Panc1 (cell line): Measurements from ENCODE around the gene GPR137C. TPM values are rescaled to one million over a fixed set of nuclear protein-coding genes. Genes with fewer than 3 reads are reported as not detected.

ENCODE experiments used
- ATAC-seq: fragments of 200-7000 bp; cut with Tn5 transposase; 2 replicates; pipeline ENCODE4 v1.9.1; 2020; ENCODE audit warnings: mild to moderate bottlenecking, moderate library complexity
- BruUV-seq: library from RNA; stranded (reverse); fragments of 400-500 nt; replicated peaks from 2 replicates; lab custom pipeline; 2021; lab: Mats Ljungman, UMichigan
- CTCF ChIA-PET: fragments of 300-600 bp; sonication (Branson Sonifier 250); formaldehyde crosslinking; loops from one replicate; lab custom pipeline; 2022; ENCODE audit warnings: antibody characterized with exemption; lab: Charles Lee
- POLR2A ChIA-PET: fragments of 300-600 bp; sonication (Branson Sonifier 250); formaldehyde crosslinking; loops from one replicate; lab custom pipeline; 2022; ENCODE audit warnings: antibody characterized with exemption; lab: Charles Lee
- DNase-seq: peaks from one replicate; pipeline ENCODE4 v3.0.0-alpha.2; 2010; ENCODE audit warnings: low read depth, low spot score
- H3K27ac ChIP-seq: 2 replicates; pipeline ENCODE4 v1.5.1; 2011; ENCODE audit warnings: mild to moderate bottlenecking, low read length, inconsistent platforms
- H3K27me3 ChIP-seq: fragments of 200-500 bp; sonication (Bioruptor generic); 2 replicates; pipeline ENCODE4 v1.6.0; 2014; ENCODE audit warnings: low read length, inconsistent platforms; ENCODE audit not compliant: control insufficient read depth, insufficient read depth
- H3K36me3 ChIP-seq: fragments of 200-500 bp; sonication (Bioruptor generic); 2 replicates; pipeline ENCODE4 v1.5.1; 2014; ENCODE audit warnings: inconsistent platforms, mild to moderate bottlenecking, low read length, moderate library complexity; ENCODE audit not compliant: control insufficient read depth, insufficient read depth
- H3K4me1 ChIP-seq: 2 replicates; pipeline ENCODE4 v1.5.1; 2011; ENCODE audit warnings: inconsistent platforms, mild to moderate bottlenecking, low read length, moderate library complexity; ENCODE audit not compliant: control insufficient read depth, insufficient read depth
- H3K4me3 ChIP-seq, 2 experiments: 2 replicates each; pipeline ENCODE4 v1.5.1; 2011 to 2012; ENCODE audit warnings: low read depth in 2 of 2, low read length in 2 of 2, mild to moderate bottlenecking in 2 of 2, inconsistent platforms in 1 of 2, moderate library complexity in 1 of 2
- H3K9me3 ChIP-seq: fragments of 200-500 bp; sonication (Bioruptor generic); 2 replicates; pipeline ENCODE4 v1.5.1; 2014; ENCODE audit warnings: low read depth, mild to moderate bottlenecking, inconsistent platforms, low read length, moderate library complexity; ENCODE audit not compliant: control insufficient read depth, insufficient read depth
- POLR2AphosphoS5 ChIP-seq: IDR thresholded peaks from 2 replicates; pipeline ENCODE4 v1.6.1; 2012; ENCODE audit warnings: mild to moderate bottlenecking, low read depth, low read length, moderate library complexity
- SIN3A ChIP-seq: IDR thresholded peaks from 2 replicates; pipeline ENCODE4 v1.6.1; 2012; ENCODE audit warnings: low read depth, mild to moderate bottlenecking, low read length, moderate library complexity, borderline replicate concordance; ENCODE audit not compliant: insufficient read depth
- TCF7L2 ChIP-seq: IDR thresholded peaks from 2 replicates; pipeline ENCODE4 v1.6.1; 2011; ENCODE audit warnings: mild to moderate bottlenecking, low read depth, low read length, inconsistent platforms
- in situ Hi-C: cut with HindIII; loops from 2 replicates; pipeline ENCODE4 v1.10.0; 2016; ENCODE audit warnings: low sequenced_read_pairs, low pct_unique_long_range_greater_than_20kb
- intact Hi-C: fragments of 100-400 bp; cut with micrococcal nuclease; formaldehyde crosslinking; loops from one replicate; pipeline ENCODE4 v1.10.0; 2022; ENCODE audit not compliant: unreplicated experiment
- total RNA-seq: library from RNA; stranded (reverse); gene quantifications from one replicate; pipeline ENCODE4 v1.2.1, GENCODE V29; 2021; ENCODE audit not compliant: unreplicated experiment
- TF ChIP-seq, protein P1 (sequence below), 2 experiments: IDR thresholded peaks; 2 replicates each; pipeline ENCODE4 v1.6.1; 2011 to 2012; ENCODE audit warnings: low read depth in 2 of 2, control low read depth in 1 of 2, low read length in 1 of 2, mild to moderate bottlenecking in 1 of 2, moderate library complexity in 1 of 2; ENCODE audit not compliant: insufficient read depth in 1 of 2
- TF ChIP-seq, protein P2 (sequence below): fragments of 450-650 bp; IDR thresholded peaks from 2 replicates; pipeline ENCODE4 v1.5.1; 2017; ENCODE audit warnings: mild to moderate bottlenecking

Gene GPR137C
- total RNA-seq, 1 experiment from 2014 or later, result 2.7 TPM

DNA sequence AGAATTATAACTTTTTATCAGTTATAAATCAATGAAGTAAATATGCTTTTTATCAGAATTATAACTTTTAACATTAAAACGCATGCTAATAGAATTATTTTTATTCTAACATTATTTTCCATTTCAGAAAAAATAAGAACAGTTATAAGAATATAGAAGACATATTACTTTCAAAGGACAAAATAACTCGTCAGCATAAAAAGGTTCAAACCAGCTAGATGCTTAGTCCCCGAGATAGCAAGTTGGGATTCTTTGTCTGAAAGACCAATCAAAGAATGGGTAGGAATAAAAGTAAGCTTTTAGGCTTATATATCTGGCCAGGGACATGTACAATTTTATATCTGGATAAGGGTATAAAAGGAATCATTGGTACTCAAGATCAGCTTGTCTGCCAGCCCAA, 66.0 kb downstream of the GPR137C start:
- ChIA-PET POLR2A (no interaction called here), CTCF (no interaction called here)
- BruUV-seq, result no TSS peak
- ATAC-seq (no peak), DNase-seq (no peak)
- Histone ChIP-seq H3K4me3 (no peak overlapping the region), H3K4me1 (no peaks in the 10 kb centered on the region), H3K9me3 (no peaks in the 10 kb centered on the region), H3K36me3 (no peaks in the 10 kb centered on the region), H3K27ac (no peak overlapping the region), H3K27me3 (no peaks in the 10 kb centered on the region)
- in situ Hi-C loops (no loop called here), intact Hi-C loops (no loop called here)
- no peak for TF ChIP-seq POLR2AphosphoS5
- TF ChIP-seq, protein P1, sequence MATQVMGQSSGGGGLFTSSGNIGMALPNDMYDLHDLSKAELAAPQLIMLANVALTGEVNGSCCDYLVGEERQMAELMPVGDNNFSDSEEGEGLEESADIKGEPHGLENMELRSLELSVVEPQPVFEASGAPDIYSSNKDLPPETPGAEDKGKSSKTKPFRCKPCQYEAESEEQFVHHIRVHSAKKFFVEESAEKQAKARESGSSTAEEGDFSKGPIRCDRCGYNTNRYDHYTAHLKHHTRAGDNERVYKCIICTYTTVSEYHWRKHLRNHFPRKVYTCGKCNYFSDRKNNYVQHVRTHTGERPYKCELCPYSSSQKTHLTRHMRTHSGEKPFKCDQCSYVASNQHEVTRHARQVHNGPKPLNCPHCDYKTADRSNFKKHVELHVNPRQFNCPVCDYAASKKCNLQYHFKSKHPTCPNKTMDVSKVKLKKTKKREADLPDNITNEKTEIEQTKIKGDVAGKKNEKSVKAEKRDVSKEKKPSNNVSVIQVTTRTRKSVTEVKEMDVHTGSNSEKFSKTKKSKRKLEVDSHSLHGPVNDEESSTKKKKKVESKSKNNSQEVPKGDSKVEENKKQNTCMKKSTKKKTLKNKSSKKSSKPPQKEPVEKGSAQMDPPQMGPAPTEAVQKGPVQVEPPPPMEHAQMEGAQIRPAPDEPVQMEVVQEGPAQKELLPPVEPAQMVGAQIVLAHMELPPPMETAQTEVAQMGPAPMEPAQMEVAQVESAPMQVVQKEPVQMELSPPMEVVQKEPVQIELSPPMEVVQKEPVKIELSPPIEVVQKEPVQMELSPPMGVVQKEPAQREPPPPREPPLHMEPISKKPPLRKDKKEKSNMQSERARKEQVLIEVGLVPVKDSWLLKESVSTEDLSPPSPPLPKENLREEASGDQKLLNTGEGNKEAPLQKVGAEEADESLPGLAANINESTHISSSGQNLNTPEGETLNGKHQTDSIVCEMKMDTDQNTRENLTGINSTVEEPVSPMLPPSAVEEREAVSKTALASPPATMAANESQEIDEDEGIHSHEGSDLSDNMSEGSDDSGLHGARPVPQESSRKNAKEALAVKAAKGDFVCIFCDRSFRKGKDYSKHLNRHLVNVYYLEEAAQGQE (IDR thresholded peaks at IDR 0.05; ENCODE audit: insufficient read depth in 1 of 2, low read depth in 2 of 2, low read length in 1 of 2), result no peak
- no peak for TF ChIP-seq TCF7L2
- TF ChIP-seq SIN3A, result no peak
- TF ChIP-seq, protein P2, sequence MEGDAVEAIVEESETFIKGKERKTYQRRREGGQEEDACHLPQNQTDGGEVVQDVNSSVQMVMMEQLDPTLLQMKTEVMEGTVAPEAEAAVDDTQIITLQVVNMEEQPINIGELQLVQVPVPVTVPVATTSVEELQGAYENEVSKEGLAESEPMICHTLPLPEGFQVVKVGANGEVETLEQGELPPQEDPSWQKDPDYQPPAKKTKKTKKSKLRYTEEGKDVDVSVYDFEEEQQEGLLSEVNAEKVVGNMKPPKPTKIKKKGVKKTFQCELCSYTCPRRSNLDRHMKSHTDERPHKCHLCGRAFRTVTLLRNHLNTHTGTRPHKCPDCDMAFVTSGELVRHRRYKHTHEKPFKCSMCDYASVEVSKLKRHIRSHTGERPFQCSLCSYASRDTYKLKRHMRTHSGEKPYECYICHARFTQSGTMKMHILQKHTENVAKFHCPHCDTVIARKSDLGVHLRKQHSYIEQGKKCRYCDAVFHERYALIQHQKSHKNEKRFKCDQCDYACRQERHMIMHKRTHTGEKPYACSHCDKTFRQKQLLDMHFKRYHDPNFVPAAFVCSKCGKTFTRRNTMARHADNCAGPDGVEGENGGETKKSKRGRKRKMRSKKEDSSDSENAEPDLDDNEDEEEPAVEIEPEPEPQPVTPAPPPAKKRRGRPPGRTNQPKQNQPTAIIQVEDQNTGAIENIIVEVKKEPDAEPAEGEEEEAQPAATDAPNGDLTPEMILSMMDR, result no peak

DNA sequence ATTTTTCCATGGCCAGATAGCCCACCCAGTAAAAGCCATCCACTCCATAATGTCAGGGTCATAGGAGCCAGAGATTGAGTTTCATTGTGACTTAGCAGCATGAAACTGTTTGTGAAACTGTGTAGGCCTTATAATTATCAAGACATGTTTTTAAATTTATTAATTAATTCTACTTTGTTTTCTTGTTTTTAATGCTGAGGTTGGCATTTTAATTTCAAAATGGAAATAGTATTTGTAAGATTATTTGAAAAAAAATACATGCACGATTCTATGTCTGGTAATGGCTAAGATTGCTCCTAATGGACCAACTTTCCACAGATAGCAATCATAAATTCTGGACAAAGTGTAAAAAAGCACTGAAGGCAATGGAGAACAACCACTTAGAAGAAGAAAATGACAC, 67.1 kb downstream of the GPR137C start:
- Histone ChIP-seq H3K9me3 (no peaks in the 10 kb centered on the region), H3K36me3 (no peaks in the 10 kb centered on the region), H3K4me3 (no peak overlapping the region), H3K4me1 (no peaks in the 10 kb centered on the region), H3K27ac (no peak overlapping the region), H3K27me3 (no peaks in the 10 kb centered on the region)
- TF ChIP-seq POLR2AphosphoS5 (no peak), TCF7L2 (no peak)
- BruUV-seq, result no TSS peak
- ATAC-seq, result no peak
- intact Hi-C loops (no loop called here), in situ Hi-C loops (no loop called here)
- ChIA-PET CTCF (interaction anchor here (0.6 kb wide), 1 partner anchor 60 kb away, joined by 7 read pairs; no protein-coding TSS in a partner anchor), POLR2A (no interaction called here)
- no peak for DNase-seq

DNA sequence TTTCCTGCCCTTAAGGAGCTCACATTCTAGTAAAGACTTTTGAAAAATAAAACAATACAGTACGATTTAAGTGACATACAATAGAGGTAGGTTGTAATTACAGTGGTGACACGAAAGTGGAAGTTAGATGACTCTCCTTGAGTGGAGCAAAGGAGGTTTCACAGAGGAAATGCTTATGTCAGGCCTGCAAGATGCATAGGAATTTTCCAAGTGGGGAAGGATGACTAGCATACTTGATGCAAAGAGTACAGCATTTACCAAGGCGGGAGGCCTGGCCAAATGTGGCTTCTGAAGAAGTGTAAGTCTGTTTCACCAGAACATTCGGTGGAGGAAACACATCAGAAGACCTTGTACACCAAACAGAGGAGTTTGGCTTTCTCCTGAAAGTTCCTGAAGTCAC, 87.5 kb downstream of the GPR137C start:
- Histone ChIP-seq H3K27ac (no peak overlapping the region), H3K36me3 (peaks cover 12% of the 10 kb centered on the region; the same call in 1 of the 2 replicates), H3K4me3 (no peak overlapping the region), H3K27me3 (no peaks in the 10 kb centered on the region), H3K9me3 (no peaks in the 10 kb centered on the region), H3K4me1 (no peaks in the 10 kb centered on the region)
- in situ Hi-C loops (no loop called here), intact Hi-C loops (no loop called here)
- no TSS peak for BruUV-seq
- ATAC-seq (no peak), DNase-seq (no peak)
- TF ChIP-seq SIN3A (no peak), TCF7L2 (no peak), POLR2AphosphoS5 (no peak)
- TF ChIP-seq, protein P2, result no peak
- TF ChIP-seq, protein P1 (IDR thresholded peaks at IDR 0.05; ENCODE audit: insufficient read depth in 1 of 2, low read depth in 2 of 2, low read length in 1 of 2), result no peak
- POLR2A ChIA-PET, result no interaction called here
- CTCF ChIA-PET, result no interaction called here
